Mesothelial cell of epicardium (in vitro differentiated cells): Measurements from ENCODE around the gene CCNF. TPM values are rescaled to one million over a fixed set of nuclear protein-coding genes. Genes with fewer than 3 reads are reported as not detected.

ENCODE experiments used
- DNase-seq, 2 experiments: peaks; one replicate each; pipeline ENCODE4 v3.0.0; 2021; ENCODE audit warnings: low spot score in 2 of 2; ENCODE audit not compliant: unreplicated experiment in 2 of 2
- H3K27ac Mint-ChIP-seq: 2 replicates; pipeline ENCODE4 v1.8.0; 2021; ENCODE audit warnings: mixed read lengths
- H3K27me3 Mint-ChIP-seq: 2 replicates; pipeline ENCODE4 v1.8.0; 2021; ENCODE audit warnings: low read depth, mixed read lengths
- H3K36me3 Mint-ChIP-seq: 2 replicates; pipeline ENCODE4 v1.8.0; 2021; ENCODE audit warnings: mixed read lengths
- H3K4me1 Mint-ChIP-seq: 2 replicates; pipeline ENCODE4 v1.8.0; 2021; ENCODE audit warnings: mixed read lengths
- H3K4me3 Mint-ChIP-seq: 2 replicates; pipeline ENCODE4 v1.8.0; 2021; ENCODE audit warnings: mild to moderate bottlenecking, moderate library complexity, mixed read lengths
- H3K9me3 Mint-ChIP-seq: 2 replicates; pipeline ENCODE4 v1.8.0; 2021; ENCODE audit warnings: mixed read lengths
- CTCF ChIP-seq: fragments of 200-600 bp; sonication (generic); IDR thresholded peaks from one replicate; pipeline ENCODE4 v1.5.0; 2021; ENCODE audit warnings: antibody characterized with exemption; ENCODE audit not compliant: unreplicated experiment
- total RNA-seq: library from RNA; stranded (reverse); gene quantifications from 3 replicates; pipeline ENCODE4 v1.2.1, GENCODE V29; 2021

The CCNF gene
- total RNA-seq, 1 donor from 2014 or later = 17.4 TPM

- no peak for DNase-seq
- Mint-ChIP-seq H3K4me1 (no peaks in the 10 kb centered on the region), H3K9me3 (no peaks in the 10 kb centered on the region), H3K36me3 (peaks cover 37% of the 10 kb centered on the region), H3K4me3 (no peak overlapping the region), H3K27me3 (no peaks in the 10 kb centered on the region), H3K27ac (no peak overlapping the region)
- TF ChIP-seq CTCF = no peak
These were observed 19.9 kb downstream of the CCNF start for GRCh38 chr16:2449118-2449517.

- Mint-ChIP-seq H3K36me3 (peaks cover 33% of the 10 kb centered on the region), H3K9me3 (no peaks in the 10 kb centered on the region), H3K4me1 (no peaks in the 10 kb centered on the region), H3K4me3 (no peak overlapping the region), H3K27me3 (no peaks in the 10 kb centered on the region), H3K27ac (no peak overlapping the region)
- no peak for DNase-seq
- TF ChIP-seq CTCF = no peak
These were observed 21.3 kb downstream of the CCNF start for GRCh38 chr16:2450535-2450934.

GRCh38 chr16:2450975-2451381 is 21.7 kb downstream of the CCNF start:
- H3K4me1 Mint-ChIP-seq = no peaks in the 10 kb centered on the region
- TF ChIP-seq CTCF = no peak
- no peaks in the 10 kb centered on the region for H3K9me3 Mint-ChIP-seq

GRCh38 chr16:2451851-2452320 is 22.6 kb downstream of the CCNF start:
- Mint-ChIP-seq H3K27me3 (no peaks in the 10 kb centered on the region), H3K36me3 (peaks cover 29% of the 10 kb centered on the region), H3K27ac (no peak overlapping the region), H3K9me3 (no peaks in the 10 kb centered on the region), H3K4me3 (no peak overlapping the region), H3K4me1 (no peaks in the 10 kb centered on the region)
- no peak for TF ChIP-seq CTCF
- DNase-seq = no peak

More at GRCh38 chr16:2450975-2451381, 21.7 kb downstream of the CCNF start:
- DNase-seq = no peak
- Mint-ChIP-seq H3K36me3 (peaks cover 33% of the 10 kb centered on the region), H3K27ac (no peak overlapping the region), H3K27me3 (no peaks in the 10 kb centered on the region), H3K4me3 (no peak overlapping the region)

GRCh38 chr16:2452650-2453049 is 23.4 kb downstream of the CCNF start:
- Mint-ChIP-seq H3K36me3 (peaks cover 31% of the 10 kb centered on the region), H3K27me3 (no peaks in the 10 kb centered on the region), H3K27ac (no peak overlapping the region), H3K4me3 (no peak overlapping the region), H3K4me1 (no peaks in the 10 kb centered on the region), H3K9me3 (no peaks in the 10 kb centered on the region)
- TF ChIP-seq CTCF = no peak
- DNase-seq = no peak
